GM18508 (cell line): ENCODE data around the gene RASGRP2.

ENCODE experiments used
- ATAC-seq: cut with Tn5 transposase; IDR thresholded peaks from one replicate; pipeline ENCODE4 v1.9.1; 2021; ENCODE audit warnings: moderate number of reproducible peaks; ENCODE audit not compliant: insufficient read depth, unreplicated experiment

Gene RASGRP2

DNA sequence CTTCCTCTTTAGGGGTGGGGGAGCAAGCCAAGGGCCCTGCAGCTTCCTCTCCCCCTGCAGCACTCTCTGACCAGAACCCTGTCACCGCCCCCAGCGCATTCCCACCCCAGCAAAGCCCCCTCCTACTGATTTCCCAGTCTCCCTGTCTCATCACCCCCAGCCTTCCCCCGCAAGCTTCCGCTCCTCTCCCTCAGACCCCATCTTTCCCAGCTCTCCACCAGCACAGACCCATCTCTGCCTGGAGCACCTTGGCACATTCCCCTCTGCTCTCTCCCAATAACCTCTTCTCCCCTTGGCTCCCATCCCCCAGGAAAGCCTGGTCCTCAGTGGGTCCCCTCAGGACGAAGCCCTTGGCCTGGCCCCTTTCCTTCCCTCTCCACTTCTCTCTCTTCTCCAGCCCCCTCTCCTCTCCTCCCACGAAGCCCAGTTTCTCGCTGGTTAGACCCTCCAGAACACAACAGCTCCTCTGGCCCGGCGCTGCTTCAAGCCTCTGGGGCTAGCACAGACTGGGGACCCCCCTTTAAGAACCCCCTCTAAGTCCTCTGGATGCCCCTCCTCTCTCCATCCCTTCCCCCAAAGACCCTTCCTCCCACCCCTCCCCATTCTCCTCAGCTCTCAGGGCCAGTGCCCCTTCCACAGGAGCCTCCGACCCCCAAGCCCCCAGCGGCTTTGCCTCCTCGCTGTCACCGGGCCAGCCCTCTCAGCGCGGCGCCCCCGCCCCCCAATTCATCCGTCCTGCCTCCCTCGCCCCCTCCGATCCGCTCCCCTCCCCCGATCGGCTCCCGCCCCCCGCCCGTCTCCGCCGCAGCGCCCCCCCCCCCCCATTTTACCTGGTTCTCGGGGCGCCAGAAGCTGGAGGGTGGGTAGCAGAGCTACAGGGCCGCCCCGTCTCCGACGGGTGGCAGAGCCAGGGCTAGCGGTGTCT, 21.5 kb downstream of the RASGRP2 start:
- no peak for ATAC-seq

- no peak for ATAC-seq
Measured at GRCh38 chr11:64721359-64721699, 22.6 kb downstream of the RASGRP2 start.

- no peak for ATAC-seq
Measured at GRCh38 chr11:64720640-64721358, 23.1 kb downstream of the RASGRP2 start.

DNA sequence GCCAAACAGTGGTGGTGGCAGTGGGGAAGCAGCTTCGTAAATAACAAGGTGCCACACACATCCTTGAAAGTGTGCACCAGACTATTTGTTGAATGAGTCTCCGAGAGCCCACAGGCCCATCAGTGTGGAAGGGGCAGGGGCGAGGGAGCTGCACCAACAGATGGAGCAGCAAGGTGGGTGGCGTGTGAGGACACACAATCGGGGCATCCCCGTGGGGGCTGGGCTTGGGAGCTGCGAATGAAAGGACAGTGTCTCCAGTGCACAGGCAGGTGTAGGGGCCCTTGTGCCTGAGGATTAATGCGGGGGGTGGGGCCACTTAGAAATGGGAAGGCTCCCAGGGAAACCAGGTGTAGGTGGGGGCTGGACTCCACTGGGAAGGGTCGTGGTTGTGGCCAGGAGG, 23.8 kb downstream of the RASGRP2 start:
- no peak for ATAC-seq

DNA sequence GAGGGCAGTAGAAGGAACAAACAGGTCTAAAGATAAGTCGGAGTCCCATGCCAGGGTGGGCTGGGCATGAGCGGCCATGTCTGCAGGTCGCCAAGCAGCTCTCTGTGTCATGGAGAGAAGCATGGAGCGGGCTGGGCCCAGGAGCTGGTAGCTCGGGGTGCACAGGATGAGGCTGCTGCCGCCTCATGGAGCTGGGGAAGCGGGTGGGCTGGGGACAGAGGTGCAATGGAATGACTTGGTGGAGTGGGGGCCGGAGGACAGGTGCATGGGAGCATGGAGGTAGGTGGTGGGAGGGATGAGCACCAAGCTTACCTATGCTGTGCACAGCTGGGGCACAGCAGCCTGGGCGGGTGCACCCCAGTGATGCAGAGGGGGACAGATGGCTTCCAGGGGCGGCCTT, 24.5 kb downstream of the RASGRP2 start:
- no peak for ATAC-seq

DNA sequence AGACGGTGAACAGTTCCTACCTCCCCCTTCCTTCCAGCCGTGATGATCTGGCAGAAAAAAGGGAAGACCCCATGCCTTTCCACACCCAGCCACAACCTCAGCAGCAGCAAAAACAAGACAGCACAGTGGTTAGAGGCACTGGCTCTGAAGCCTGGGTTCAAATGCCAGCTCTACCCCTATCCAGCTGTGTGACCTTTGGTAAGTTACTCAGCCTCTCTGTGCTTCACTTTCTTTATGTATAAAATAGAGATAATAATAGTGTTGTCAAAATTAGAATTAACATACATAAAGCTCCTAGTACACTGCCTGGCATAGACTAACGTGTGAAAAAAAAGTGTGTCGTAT, 25.2 kb downstream of the RASGRP2 start:
- ATAC-seq = no peak

GRCh38 chr11:64718084-64718779, 25.7 kb downstream of the RASGRP2 start:
- no peak for ATAC-seq

GRCh38 chr11:64717268-64717578, 26.7 kb downstream of the RASGRP2 start:
- no peak for ATAC-seq

GRCh38 chr11:64716473-64717267, 27.3 kb downstream of the RASGRP2 start:
- no peak for ATAC-seq

- no peak for ATAC-seq
Measured at GRCh38 chr11:64715756-64716472, 28.0 kb downstream of the RASGRP2 start.

- ATAC-seq = no peak
Measured at GRCh38 chr11:64715110-64715509, 28.8 kb downstream of the RASGRP2 start.

GRCh38 chr11:64714666-64715065, 29.3 kb downstream of the RASGRP2 start:
- no peak for ATAC-seq

DNA sequence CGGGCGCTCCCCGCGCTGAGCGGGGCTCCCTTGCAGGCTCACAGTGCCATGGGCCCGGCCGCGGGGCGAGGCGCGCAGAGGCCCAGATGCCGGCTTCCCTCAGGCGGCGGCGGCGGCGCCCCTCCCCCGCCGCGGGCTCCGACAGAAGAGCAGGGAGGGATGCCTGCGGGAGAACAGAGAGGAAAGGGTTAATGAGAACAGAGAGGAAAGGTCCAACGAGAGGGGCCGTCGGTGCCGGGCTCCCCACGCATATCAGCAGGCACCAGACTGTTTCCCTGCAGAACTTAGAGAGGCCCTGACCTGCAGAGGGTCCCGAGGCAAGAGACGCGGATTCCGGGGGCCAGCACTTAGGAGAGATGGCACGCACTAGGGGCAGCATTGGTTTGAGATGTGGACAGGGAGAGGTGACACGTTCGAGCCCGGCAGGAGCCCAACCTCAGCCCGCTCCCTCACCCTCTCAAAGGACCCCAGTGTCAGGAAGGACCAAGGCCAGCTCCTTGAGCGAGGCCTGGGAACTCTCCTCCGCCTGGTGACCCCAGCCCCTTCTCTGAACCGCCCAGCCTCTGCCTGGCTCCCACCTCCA, 30.1 kb downstream of the RASGRP2 start:
- no peak for ATAC-seq

DNA sequence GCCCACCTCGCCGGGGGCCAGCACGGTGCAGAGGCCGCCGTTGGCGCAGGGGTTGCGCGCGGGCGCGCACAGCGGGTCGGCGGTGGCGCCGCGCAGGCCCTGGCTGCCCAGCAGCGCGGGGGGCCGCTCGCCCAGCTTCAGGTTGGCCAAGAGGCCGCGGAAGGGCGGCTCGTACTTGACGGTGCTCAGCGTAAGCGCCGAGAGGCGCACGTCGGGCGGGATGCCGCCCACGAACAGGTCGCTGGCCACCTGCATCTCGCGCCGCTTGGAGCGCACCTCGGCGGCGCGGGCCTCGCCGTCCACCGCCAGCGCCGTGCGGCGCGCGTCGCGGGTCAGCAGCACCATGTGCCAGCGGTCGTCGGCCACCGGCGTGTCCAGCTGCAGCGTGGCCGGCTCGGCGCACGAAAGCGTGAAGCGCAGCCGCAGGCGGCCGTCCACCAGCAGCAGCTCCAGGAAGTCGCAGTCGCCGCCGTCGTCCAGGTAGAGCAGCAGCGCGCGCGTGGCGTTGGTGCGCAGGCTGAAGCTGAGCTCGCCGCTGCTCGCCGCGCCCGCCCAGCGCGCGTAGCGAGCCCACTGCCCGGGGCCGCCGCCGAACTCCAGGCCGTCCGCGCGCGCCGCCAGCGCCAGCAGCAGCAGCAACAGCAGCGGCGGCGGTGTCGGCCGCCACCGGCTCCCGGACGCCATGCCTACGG, 30.8 kb downstream of the RASGRP2 start:
- ATAC-seq = no peak

DNA sequence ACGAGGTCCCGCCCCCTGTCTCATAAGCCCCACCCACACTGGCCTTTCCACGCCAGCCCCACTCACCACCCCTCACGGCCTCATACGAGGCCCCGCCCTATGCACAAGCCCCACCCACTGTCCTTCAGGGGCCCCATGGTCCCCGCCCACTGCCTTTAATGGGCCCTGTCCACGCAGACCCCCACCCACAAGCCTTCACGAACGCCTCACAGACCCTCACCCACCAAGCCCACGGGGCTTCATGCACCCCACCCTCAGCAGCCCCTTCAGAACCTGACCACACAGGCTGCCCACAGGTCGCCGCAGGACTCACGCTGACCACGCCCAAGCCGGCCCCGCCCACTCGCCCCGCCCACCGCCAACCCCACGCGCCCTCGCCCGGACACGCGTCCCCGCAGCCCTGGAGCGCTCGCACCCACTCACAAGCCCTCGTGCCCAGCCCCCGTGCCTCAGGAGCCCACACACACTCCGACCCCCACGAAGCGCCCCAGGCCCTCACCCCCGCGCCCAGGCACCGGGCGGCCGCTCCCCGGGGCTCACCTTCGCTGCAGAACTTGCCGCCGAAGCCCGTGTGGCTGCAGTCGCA, 31.4 kb downstream of the RASGRP2 start:
- no peak for ATAC-seq

- ATAC-seq = no peak
Measured at GRCh38 chr11:64711956-64712362, 32.0 kb downstream of the RASGRP2 start.

DNA sequence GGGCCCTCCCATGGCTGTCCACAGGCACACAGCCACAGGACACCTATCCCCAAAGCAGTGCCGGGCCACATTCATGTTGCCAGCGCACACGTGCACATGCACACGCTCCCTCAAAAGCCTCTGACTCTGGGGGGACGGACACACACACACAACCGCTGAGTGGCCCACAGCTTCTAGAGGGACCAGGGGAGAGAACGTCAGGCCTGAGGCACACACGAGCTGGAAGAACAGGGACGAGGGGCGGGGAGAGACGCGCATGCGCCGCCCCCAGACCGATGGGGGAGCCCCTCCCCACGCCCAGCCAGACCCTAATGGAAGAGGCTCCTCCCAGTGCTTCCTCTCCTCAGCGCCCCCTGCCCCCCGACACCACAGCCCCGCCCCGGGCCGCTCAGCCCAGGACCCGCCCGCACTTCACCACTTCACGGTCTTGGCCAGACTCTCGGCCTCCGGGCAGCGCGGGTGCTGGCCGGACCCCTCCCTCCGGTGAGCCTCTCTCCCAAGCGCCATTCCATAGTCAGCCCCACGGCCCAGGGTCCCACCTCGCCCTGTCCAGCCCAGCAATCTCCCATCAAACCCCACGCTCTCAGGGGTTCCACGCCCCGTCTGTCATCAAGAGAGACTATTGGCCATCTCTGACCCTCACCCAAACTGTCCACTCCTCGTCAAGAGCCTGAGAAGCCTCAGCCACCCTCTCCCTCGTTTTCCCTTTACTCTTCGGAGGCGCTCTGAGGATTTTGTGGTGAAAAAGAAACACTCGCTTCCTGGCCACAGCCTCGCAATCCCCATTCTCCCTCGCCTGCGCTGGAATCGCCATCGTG, 32.6 kb downstream of the RASGRP2 start:
- no peak for ATAC-seq
